GM18870 (cell line): Measurements from ENCODE around the gene CEP41.

Source experiments
- ATAC-seq: cut with Tn5 transposase; IDR thresholded peaks from one replicate; pipeline ENCODE4 v1.9.1; 2021; ENCODE audit warnings: moderate library complexity; ENCODE audit not compliant: unreplicated experiment

CEP41 gene

GRCh38 chr7:130421684-130422083, 19.1 kb downstream of the CEP41 start:
- ATAC-seq, result no peak

DNA sequence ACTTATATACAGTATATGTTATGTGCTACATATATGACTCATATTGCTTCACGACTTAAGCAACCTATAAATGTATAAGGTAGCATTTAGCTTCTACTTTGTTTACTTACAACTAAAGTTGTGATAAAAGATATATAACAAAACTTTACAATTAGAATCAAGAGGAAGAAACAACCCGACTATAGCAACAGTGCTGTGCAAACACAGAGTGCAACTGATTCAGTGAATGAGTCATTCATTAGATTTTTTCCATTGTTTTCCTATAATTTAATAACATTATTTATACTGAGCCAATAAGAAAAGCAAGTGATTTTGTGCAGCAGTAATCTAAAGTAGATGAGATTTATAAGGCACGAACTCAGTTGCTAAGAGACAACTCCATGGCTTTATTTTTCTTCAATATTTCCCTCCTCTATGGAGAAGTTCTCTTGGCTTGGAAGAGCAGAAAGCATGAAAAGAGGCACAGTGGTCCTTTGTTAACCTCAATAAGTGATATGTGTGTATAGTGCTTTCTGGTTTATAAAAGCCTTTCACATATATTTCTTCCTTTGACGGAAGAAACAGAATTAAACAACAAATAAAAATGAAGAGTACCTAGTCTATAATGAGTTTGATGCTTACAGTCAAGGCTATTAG, 19.8 kb downstream of the CEP41 start:
- ATAC-seq, result no peak

- ATAC-seq, result no peak
These were observed 21.2 kb downstream of the CEP41 start for GRCh38 chr7:130419658-130420057.

- ATAC-seq, result no peak
These were observed 22.5 kb downstream of the CEP41 start for GRCh38 chr7:130418306-130418705.

- no peak for ATAC-seq
These were observed 23.6 kb downstream of the CEP41 start for GRCh38 chr7:130417213-130417612.

DNA sequence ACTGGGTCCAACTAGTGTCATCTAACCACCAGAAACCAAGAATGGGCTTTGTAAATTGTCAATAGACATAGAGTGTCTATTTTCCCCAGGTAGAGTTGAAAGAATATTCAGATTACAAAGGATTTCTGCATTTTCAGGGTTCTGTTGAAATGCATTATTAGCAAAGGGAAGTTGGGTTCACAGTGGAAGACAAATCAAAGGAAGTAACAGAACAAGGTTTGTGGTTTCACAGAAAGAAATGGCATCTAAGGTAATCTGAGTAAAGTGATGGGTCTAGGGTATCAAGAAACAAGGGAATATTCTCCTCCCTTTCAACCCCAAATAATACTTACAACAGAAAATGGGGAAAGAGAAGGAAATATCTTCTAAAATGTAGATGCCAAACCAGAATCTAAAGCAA, 25.8 kb downstream of the CEP41 start:
- ATAC-seq, result no peak

DNA sequence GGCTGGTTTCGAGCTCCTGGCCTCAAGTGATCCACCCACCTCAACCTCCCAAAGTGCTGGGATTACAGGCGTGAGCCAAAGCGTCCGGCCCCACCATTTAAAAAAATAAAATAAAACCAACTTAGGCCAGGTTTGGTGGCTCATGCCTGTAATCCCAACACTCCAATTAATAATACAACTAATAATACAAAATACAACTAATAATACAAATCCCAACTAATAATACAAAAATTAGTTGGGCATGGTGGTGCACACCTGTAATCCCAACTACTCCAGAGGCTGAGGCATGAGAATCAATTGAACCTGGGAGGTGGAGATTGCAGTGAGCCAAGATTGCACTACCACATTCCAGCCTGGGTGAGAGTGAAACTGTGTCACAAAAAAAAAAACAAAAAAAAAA, 27.6 kb downstream of the CEP41 start:
- no peak for ATAC-seq

DNA sequence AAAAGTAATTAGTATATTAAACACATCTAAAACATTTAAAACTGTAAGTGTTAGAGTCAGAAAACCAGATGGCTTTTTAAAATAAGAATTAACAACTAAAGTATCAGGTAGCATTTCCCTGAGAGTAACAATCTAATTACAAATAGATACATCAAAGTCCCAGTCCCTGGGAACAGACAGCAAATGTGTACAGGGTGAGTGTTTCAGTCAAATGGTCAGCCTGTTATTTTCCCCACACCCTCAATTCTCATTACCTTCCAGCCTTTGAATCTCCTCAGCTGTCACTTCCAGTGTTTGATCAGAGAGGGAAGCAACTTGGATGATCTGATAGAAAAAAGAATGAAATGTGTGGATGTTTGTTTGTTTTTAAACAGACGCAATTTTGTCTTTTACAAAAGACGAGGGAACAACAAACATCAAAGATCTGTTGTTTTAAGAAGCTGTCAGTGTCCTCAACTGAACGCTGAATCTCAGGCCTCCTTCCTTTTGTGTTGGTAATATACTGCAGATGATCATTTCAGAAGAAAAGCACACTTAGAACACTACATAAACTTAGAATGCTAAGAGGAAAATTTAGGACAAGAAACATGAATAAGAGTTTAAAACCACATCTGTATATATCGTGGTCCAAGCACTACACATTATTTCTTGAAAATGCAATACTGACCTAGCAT, 29.8 kb downstream of the CEP41 start:
- no peak for ATAC-seq

- ATAC-seq, result no peak
These were observed 31.1 kb downstream of the CEP41 start for GRCh38 chr7:130409712-130410072.

DNA sequence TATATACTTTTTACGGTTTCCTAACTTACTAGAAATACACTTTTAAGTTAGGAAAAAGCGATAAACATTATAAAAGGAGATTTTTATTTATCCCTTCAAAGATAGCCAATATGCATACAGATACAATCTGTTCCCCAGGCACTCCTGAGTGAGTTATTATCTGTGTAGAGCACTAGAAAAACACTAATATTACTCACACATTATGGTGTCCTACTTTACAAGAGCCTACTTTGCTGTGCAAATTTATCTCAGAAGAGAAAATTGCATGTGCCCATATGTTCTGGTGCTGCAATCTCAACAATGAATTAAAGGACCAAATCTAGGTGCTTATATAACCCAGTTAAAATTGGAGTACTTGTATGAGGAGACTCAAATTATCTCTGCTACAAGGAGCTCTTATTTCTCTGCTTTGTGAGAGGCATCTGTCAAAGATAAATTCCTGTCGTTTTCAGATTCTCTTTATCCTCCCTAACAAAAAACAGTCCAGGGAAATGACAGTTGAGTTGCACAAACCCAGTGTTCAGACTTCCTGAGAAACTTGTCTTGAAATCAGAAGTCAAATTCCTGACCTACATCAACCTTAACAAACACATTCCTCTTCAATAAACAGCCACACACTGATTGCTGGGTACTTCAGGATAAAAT, 31.6 kb downstream of the CEP41 start:
- ATAC-seq, result no peak

DNA sequence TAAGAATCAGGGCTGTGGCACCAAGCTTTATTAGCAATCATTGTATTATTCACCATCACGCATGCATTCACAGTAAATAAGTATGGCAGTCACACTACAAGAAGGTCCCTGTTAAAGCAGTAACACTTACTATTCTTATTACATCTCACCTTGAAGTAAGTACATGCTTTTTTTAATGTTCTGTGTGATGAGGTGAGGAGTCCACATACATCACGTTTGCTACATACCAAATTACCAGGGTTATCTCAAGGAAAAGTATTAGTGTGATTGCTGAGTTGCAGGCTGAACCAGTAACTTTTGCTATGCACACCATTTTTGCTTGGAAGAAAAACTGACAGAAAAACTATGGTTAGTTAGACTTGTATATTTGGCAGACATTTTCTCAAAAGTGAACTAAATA, 35.8 kb downstream of the CEP41 start:
- ATAC-seq, result no peak

GRCh38 chr7:130401578-130401977, 39.2 kb downstream of the CEP41 start:
- ATAC-seq, result no peak

DNA sequence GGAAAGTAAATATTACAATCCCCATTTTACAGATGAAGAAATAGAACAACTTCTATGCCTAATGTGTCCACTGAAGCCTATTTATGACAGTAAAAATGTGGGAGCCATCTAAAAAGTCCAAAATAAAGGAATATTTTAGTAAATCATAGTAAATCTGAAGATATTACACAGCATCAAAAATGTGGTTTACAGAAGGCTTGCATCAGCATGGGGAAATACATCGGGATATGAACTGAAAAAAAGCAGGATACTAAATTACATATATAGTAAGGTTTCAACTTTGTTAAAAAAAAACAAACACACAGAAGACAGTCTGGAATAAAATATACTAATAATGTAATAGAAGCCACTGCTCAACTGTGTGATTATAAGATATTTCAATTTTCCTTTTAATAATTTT, 39.7 kb downstream of the CEP41 start:
- ATAC-seq, result no peak

GRCh38 chr7:130400120-130400572, 40.7 kb downstream of the CEP41 start:
- no peak for ATAC-seq

DNA sequence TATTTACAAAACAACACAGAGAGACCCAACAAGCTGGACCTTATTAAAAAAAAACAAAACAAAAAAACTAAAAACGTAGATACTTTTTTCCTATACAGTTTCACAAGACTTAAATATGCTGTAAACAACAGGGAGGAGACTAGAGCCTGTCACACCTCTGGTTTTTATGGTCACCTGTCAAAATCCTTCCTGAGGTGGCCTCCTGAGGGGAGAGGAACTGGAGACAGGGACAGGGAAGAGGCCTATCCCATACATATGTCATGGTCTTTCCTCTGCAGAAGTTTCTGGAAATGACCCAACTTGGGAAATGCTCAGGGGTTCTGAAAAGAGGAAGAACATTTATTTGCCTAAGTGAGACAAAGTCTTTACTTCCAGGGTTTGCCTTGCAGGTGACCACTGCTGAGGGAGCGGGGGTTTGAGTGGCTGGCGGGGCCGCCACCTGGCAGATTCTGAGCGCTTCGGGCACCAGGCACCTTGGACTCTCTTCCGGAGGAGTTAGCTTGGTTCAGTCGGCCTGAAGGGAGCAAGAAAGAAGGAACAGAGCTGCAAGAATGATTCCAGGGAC, 42.2 kb downstream of the CEP41 start:
- ATAC-seq, result no peak

DNA sequence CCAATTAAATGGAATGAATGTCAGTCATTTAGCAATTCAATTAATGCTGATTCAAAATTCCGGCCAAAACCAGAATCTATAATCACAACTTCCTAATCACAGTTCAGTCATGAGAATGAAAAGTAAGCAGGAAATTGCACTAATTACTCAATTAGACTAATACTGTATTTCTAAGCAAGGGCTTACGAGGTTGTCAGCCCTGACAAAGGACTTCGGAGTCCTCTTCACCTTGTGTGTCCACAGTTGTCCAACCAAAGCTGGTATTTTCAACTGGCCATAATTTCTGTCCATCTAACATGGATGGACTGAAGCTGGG, 43.1 kb downstream of the CEP41 start:
- no peak for ATAC-seq

DNA sequence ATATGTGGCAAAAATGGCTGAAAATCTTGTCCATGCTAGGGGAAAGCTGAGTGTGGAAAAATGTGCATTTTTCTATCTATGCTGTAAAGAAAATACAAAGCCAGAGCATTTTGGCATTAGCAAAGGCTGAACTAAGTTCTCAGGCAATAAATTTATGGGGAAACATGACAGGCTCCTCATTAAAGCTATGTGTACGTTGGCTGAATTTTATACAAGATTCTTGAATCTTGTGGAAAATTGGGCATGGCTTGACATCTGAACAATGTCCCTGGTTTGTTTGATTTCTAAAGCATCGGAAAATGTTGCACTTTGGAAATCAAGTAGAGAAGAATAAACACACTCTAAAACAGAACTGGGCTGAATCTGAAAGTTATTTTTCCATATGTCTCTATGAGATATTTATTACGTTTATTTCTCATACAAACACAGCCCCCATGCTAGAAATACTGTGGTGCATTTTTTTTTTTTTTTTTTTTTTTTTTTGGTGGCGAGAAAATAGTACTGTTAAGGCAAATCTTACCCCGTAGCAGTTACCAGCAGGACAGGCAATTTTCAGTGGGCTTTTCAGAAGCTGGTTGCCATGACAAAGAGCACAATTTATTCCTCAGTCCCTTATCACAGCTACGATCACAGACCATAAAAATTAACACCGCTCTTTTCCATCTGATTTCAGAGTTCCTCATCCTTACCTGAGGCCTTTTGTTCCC, 43.6 kb downstream of the CEP41 start:
- ATAC-seq, result no peak

DNA sequence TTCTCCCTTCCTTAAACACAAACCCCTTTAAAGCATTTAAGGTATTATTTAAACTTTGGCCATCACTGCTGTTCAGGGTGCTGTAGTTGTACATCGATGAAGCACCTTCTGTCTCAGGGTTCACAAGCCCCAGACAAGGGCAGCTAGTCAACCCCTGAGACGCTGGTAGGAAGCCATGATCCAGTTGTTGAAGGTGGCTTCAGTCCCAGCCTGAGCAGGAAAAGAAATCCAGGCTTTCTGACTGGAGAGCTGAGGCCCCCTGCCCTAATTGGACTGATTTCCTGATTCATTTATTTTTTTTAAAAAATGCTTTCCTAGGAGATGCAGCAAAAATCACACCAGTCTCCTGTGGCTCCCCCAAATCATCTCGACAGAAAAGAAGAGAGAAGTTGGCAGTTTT, 44.7 kb downstream of the CEP41 start:
- ATAC-seq, result no peak

- no peak for ATAC-seq
These were observed 45.4 kb downstream of the CEP41 start for GRCh38 chr7:130395421-130395820.

- no peak for ATAC-seq
These were observed 46.2 kb downstream of the CEP41 start for GRCh38 chr7:130394421-130395195.

GRCh38 chr7:130393841-130394411, 46.9 kb downstream of the CEP41 start:
- ATAC-seq, result no peak
